ENCODE measurements around the gene TRAPPC5. TPM values are rescaled to one million over a fixed set of nuclear protein-coding genes. Genes with fewer than 3 reads are reported as not detected.

The TRAPPC5 gene
- total RNA-seq, 4 donors from 2014 or later = 63.0 to 144 (median 103) TPM

GRCh38 chr19:7672522-7672921 lies 8.1 kb upstream of the TRAPPC5 start:
- H3K36me3 ChIP-seq = no peaks in the 10 kb centered on the region
- no peaks in the 10 kb centered on the region for H3K9me3 ChIP-seq
- no peak for TF ChIP-seq EP300 (IDR thresholded peaks at IDR 0.05)
- TF ChIP-seq CTCF (IDR thresholded peaks at IDR 0.05) = no peak
- no peak for TF ChIP-seq POLR2A (IDR thresholded peaks at IDR 0.05)
- TF ChIP-seq POLR2AphosphoS5 (IDR thresholded peaks at IDR 0.05) = no peak
- H3K27me3 ChIP-seq = peaks cover 48% of the 10 kb centered on the region
- H3K4me1 ChIP-seq = peaks cover 11% of the 10 kb centered on the region
- no peak for DNase-seq (ENCODE audit: low spot score in 2 of 2)
- H3K4me3 ChIP-seq = no peak overlapping the region
- WGBS = 52% methylated on average over 9 of the region's 9 CpGs
- no peak overlapping the region for H3K27ac ChIP-seq

GRCh38 chr19:7674010-7675005 lies 6.3 kb upstream of the TRAPPC5 start:
- 63% methylated on average over 17 of the region's 21 CpGs for WGBS
- DNase-seq (ENCODE audit: low spot score in 2 of 2) = peak in 1 of 2 donors; percentile 87
- no peak for TF ChIP-seq CTCF (IDR thresholded peaks at IDR 0.05)
- TF ChIP-seq POLR2A (IDR thresholded peaks at IDR 0.05) = no peak
- no peak for TF ChIP-seq EP300 (IDR thresholded peaks at IDR 0.05)
- no peak for TF ChIP-seq POLR2AphosphoS5 (IDR thresholded peaks at IDR 0.05)

GRCh38 chr19:7676376-7676775 lies 4.3 kb upstream of the TRAPPC5 start:
- Histone ChIP-seq H3K36me3 (no peaks in the 10 kb centered on the region), H3K4me3 (no peak overlapping the region), H3K27ac (no peak overlapping the region), H3K27me3 (peaks cover 29% of the 10 kb centered on the region), H3K4me1 (peaks cover 25% of the 10 kb centered on the region), H3K9me3 (no peaks in the 10 kb centered on the region)
- DNase-seq (ENCODE audit: low spot score in 2 of 2) = no peak
- no peak for TF ChIP-seq POLR2A (IDR thresholded peaks at IDR 0.05)
- no peak for TF ChIP-seq EP300 (IDR thresholded peaks at IDR 0.05)
- no peak for TF ChIP-seq CTCF (IDR thresholded peaks at IDR 0.05)
- TF ChIP-seq POLR2AphosphoS5 (IDR thresholded peaks at IDR 0.05) = no peak
- 44% methylated on average over 7 of the region's 7 CpGs for WGBS

More at GRCh38 chr19:7674010-7675005, 6.3 kb upstream of the TRAPPC5 start:
- Histone ChIP-seq H3K36me3 (no peaks in the 10 kb centered on the region), H3K27ac (no peak overlapping the region), H3K9me3 (no peaks in the 10 kb centered on the region), H3K4me1 (peaks cover 17% of the 10 kb centered on the region), H3K4me3 (no peak overlapping the region), H3K27me3 (peaks cover 46% of the 10 kb centered on the region)

GRCh38 chr19:7676854-7677253 lies 3.8 kb upstream of the TRAPPC5 start, which contains the start of gene MCEMP1:
Gene MCEMP1 (plus strand): TSS chr19:7677090. CDS start chr19:7677121, 31 bp downstream.
- 39% methylated on average over 10 of the region's 10 CpGs for WGBS
- H3K4me3 ChIP-seq = no peak within 1 kb of the TSS
- H3K27me3 ChIP-seq = peaks cover 24% of the 10 kb centered on the region
- H3K36me3 ChIP-seq = no peaks in the 10 kb centered on the region
- DNase-seq (ENCODE audit: low spot score in 2 of 2) = no peak
- TF ChIP-seq POLR2AphosphoS5 (IDR thresholded peaks at IDR 0.05) (no peak), POLR2A (IDR thresholded peaks at IDR 0.05) (no peak), CTCF (IDR thresholded peaks at IDR 0.05) (no peak), EP300 (IDR thresholded peaks at IDR 0.05) (no peak)
- no peaks in the 10 kb centered on the region for H3K9me3 ChIP-seq
- no peak within 1 kb of the TSS for H3K27ac ChIP-seq
- peaks cover 30% of the 10 kb centered on the region for H3K4me1 ChIP-seq

- H3K27me3 ChIP-seq = peaks cover 16% of the 10 kb centered on the region
- TF ChIP-seq CTCF (IDR thresholded peaks at IDR 0.05) (no peak), EP300 (IDR thresholded peaks at IDR 0.05) (no peak), POLR2AphosphoS5 (IDR thresholded peaks at IDR 0.05) (no peak), POLR2A (IDR thresholded peaks at IDR 0.05) (no peak)
- 50% methylated on average over 12 of the region's 12 CpGs for WGBS
Measured at GRCh38 chr19:7677669-7678311, 2.8 kb upstream of the TRAPPC5 start.

More at GRCh38 chr19:7677669-7678311, 2.8 kb upstream of the TRAPPC5 start:
- Histone ChIP-seq H3K4me3 (no peak overlapping the region), H3K27ac (no peak overlapping the region), H3K4me1 (peaks cover 36% of the 10 kb centered on the region), H3K36me3 (peaks cover 8% of the 10 kb centered on the region), H3K9me3 (no peaks in the 10 kb centered on the region)
- DNase-seq (ENCODE audit: low spot score in 2 of 2) = no peak

All from suprapubic skin (tissue), 4 donors.